NCI-H2081 treated with DMSO at 0.1 percent for 48 hours (cell line): Measurements from ENCODE around the gene SLAIN2.

Experiments used
- DNase-seq: peaks from one replicate; lab custom pipeline; 2025; lab: John Stamatoyannopoulos, UW

The SLAIN2 gene

DNA sequence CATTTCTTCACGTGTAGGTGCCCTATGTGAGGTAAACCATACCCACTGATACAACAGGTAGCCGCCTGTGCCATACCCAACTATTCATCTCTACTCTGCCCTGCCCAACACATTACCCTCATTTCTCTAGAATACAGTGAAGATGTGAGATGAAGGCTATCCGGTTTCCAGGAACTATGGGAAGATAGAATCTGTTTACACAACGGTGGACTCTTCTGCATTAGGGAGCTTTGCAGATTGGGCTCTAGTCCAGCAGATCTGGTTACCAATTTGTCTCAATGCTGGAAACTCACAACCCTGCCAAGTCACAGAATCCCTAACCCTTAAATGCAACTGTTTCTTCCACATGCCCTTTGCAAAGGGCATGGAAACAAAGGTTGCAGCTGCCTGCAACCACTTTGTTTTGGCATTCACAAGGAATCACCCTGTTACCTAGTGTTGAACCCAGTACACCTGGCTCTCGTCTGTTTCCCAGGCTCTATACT, 6.4 kb upstream of the SLAIN2 start:
- no peak for DNase-seq

- DNase-seq: no peak
Measured at GRCh38 chr4:48336146-48336870, 5.0 kb upstream of the SLAIN2 start.

DNA sequence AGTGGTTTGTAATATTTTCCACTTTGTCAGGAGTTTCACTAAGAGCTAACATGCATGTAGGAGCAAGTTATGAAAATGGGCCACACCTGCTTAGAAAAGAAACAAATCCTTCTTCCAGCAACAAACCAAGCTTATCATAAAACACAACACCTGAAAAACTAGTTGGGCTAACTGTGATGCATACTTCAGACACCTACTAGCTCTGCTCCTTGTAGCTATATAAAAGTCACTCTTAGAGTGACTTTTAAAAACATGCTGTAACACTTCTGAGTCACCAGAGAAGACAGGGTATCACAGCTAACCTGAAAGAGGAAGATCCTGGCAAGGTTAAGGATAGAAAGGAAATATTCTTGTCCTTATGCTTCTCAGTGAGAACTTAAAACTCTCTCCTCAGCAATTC, 3.6 kb upstream of the SLAIN2 start:
- DNase-seq: no peak

- DNase-seq: no peak
Measured at GRCh38 chr4:48339642-48340041, 1.7 kb upstream of the SLAIN2 start.

DNA sequence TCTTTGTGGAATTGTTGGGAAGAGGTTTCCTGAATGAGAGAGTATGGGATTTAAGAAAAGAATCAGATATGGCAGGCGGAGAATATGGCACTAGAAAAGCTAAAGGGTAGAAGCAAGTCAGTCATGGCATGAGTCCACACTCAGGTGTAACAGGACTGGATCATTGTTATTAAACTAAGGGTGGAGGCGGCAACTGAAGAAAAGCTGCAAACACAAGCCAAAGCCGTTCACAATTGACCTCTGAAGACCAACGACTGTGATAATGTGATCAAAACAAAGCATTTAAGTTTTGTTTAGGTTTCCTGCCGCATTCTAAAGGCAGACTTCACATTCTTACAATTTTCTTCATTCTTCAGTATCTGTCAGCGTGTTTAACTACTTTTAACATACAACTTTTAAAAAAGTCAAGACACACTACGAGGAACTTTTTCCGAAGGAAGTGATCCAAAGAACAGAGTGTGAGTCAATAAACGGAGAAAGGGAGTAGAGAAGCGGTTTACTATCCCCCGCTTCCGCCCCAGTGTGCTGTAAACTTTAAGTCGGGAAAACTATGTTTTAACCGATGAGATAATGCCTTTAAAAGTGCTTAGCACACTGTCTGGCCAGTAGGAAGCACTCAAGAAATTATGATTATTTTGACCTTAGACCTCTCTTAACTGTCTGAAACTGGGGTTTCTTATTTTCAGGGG, 909 bp upstream of the SLAIN2 start:
- no peak for DNase-seq

GRCh38 chr4:48341776-48342605, 662 bp downstream of the SLAIN2 start:
- no peak for DNase-seq

- no peak for DNase-seq
Measured at GRCh38 chr4:48342606-48342880, 1.2 kb downstream of the SLAIN2 start.

DNA sequence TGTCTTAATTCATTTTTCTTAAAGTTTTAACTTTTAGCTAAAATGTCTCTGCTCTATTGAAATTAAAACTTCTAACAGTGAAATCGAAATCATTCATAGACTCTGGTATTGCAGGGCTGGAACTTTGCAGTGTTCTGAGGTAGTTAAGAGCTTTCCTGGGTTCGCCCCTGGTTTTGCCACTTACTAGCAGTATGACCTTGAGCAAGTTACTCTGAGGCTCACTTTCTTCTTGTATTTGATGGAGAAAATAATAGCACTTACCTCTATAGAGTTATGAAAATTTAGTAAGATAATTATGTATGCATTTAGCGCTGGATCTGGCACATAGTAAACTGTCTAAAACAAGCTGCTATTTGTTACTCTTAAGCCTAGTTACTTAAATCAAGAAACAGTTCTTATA, 1.7 kb downstream of the SLAIN2 start:
- no peak for DNase-seq

- DNase-seq: no peak
Measured at GRCh38 chr4:48343551-48343950, 2.2 kb downstream of the SLAIN2 start.

DNA sequence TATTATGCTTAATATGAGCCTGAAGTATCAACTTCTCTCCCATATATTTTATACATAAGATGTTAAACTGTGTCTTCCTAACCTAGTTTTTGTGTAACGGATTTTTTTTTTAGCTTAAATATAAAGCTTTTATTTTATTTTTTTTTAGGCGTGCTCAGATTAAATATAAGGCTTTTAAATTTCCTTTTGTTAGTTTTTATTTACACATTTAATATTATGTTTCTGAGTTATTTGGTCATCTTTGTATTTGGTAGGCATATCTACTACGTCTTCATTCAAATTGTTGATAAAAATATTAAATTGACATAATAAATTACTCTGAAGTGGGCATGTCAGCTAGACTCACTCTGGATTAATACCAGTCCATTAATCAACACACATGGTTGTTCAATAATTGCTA, 4.2 kb downstream of the SLAIN2 start:
- no peak for DNase-seq

DNA sequence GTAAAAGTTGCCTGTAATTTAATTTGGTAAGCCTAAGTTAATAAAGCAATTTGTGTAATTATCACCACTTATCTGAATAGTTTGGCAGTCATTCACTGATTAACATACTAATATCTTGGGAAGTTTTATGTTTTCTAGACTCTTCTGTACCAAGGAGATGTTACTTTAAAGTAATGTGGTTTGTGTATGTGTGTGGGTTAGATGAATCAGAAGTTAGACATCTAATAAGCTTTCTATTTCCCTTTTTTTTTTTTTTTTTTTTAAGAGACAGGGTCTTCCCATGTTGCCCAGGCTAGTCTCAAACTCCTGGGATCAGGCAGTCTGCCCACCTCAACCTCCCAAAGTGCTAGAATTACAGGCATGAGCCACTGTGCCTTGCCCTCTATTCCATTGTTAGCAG, 5.3 kb downstream of the SLAIN2 start:
- no peak for DNase-seq

DNA sequence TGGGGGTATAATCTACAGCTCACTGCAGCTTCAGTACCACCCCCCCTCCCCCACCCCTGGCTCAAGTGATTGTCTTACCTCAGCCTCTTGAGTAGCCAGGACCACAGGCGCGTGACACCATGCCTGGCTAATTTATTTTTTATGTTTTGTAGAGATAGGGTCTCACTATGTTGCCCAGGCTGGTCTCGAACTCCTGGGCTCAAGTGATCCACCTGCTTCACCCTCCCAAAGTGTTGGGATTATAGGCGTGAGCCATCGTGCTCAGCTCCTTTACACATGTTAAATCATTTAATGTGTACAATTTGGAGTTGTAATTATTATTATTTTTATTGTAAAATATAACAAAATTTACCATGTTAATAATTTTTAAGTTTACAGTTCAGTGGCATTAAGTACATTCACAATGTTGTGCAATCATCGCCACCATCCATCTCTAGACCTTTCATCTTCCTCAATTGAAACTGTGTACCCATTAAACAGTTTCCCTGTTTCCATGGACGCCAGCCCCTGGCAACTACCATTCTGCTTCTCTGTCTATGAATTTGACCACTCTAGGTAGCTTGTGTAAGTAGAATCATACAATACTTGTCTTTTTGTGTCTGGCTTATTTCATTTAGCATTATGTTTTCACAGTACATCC, 6.1 kb downstream of the SLAIN2 start:
- no peak for DNase-seq

DNA sequence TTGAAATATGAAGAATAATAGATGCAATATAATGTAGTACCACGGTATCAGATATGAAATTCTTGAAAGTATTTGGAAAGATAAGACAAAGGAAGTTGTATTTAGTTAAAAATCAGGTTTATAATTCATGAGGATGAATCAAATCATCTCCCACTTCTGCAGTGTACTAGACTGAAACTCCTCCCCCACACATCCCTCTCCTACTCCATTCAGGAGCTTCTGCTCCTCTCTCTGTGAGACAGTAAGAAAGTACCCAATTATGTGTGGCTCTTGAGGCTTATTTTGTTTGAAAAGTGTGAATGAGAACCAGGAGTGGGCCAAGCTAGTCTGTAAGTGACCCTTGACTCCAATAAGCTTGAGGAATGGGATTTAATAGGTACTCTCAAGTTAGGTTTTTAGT, 9.5 kb downstream of the SLAIN2 start:
- DNase-seq: no peak

DNA sequence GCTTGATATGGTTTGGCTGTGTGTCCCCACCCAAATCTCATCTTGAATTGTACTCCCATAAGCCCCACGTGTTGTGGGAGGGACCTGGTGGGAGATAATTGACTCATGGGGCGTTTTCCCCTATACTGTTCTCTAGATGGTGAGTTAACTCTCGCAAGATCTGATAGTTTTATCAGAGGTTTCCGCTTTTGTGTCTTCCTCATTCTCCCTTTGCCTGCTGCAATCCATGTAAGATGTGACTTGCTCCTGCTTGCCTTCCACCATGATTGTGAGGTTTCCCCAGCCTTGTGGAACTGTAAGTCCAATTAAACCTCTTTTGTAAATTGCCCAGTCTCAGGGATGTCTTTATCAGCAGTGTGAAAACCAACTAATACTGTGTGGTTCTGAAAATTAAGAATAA, 11.5 kb downstream of the SLAIN2 start:
- no peak for DNase-seq

DNA sequence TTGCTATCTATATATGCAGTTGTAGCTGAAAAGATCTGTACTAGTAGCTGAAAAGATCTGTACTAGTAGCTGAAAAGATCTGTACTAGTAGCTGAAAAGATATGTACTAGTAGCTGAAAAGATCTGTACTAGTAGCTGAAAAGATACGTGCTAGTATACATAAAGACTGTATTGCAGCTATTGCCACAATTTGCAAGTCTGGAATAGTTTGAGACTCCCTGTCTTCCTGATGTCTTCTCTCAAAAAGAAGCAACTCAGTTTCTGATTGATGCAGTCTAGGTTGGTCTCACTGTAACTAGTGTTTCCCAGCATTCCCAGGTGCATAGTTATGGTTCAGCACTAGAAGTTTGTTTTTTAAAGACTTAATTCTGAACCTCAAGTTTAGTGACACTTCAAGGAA, 15.0 kb downstream of the SLAIN2 start:
- DNase-seq: no peak

- DNase-seq: no peak
Measured at GRCh38 chr4:48360285-48361011, 19.1 kb downstream of the SLAIN2 start.

- no peak for DNase-seq
Measured at GRCh38 chr4:48361012-48361400, 19.7 kb downstream of the SLAIN2 start.

DNA sequence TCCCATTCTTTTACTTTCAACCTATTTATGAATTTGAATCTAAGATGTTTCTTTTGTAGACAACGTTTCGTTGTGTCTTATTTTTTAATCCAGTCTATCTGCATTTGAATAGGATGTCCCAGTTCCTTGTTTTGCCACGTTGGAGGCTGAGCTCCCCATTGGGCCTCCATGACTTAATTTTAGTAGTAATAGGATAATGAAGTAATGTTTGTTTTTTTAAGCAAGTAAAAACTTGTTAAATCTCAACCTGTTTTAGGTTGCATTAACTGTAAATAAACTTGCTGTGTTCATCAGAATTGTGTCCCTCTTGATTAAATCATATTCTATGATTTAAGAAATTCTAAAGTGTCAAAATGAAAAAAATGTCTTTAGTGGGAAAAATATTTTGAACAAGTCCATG, 25.3 kb downstream of the SLAIN2 start:
- no peak for DNase-seq

GRCh38 chr4:48367016-48367415, 25.7 kb downstream of the SLAIN2 start:
- no peak for DNase-seq

DNA sequence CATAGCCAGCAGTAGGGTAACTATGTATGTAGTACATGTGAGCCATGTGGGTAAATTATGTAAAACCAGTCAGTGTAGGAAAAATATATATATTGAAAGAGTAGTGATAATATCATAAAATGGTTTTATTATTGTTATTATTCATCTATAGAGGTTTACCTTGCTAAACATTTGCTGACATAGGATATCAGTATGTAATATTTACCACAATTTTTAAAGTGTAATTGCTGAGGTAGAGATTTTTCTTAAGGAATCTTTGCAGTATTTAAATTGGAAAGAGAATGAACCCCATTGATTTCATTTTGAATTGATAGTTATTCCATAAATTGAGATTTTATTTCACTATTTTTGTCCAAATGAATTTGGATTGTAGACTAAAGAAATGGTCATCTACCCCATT, 27.1 kb downstream of the SLAIN2 start:
- DNase-seq: no peak

DNA sequence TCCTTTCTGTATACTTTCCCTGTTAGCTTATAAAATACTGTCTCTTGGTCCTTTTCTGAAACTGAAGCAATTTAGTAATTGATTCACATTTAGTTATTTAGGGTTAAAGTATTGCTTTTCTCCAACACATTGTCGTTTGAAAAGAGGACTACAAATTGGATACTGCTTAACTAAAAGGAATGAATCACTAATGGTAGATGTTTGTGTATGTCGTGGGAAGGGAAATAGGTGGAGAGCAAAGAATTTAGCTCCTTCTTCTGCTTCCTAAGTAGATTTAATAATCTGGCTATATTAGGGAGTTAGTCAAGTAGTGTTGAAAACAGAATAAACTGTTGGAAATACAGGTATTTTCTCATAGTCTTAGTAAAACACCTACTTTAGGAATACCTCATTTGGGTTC, 27.9 kb downstream of the SLAIN2 start:
- no peak for DNase-seq

DNA sequence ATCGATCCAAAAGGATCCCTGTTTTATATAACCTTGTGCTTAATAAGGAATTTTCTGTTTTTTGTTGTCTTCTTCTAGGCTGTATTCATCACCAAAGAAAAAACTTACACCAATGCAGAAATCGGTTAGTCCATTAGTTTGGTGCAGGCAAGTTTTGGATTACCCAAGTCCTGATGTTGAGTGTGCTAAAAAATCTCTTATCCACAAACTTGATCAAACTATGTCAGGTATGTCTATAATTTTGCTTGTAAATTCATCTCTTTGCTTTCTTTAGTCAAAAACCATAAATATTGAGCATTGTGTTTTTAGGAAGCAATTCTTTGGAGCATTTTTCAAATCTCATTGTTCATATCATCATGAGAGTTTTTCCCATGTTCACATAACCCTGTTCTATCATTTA, 28.4 kb downstream of the SLAIN2 start:
- DNase-seq: no peak
